ENCODE data around the gene EMSY.

GRCh38 chr11:76426660-76427059 lies 18.2 kb upstream of the EMSY start:
- TF ChIP-seq EP300 (IDR thresholded peaks at IDR 0.05) (no peak), POLR2A (IDR thresholded peaks at IDR 0.05) (no peak), POLR2AphosphoS5 (IDR thresholded peaks at IDR 0.05) (no peak)

Data from sigmoid colon (tissue), 4 donors.